Activated gamma-delta T cell treated with Interleukin-2 at 50 U/mL for 16 hours (primary cell): ENCODE results near the gene GPC5.

Source experiments
- DNase-seq: peaks from one replicate; pipeline ENCODE4 v3.0.0-alpha.2; 2020

GPC5 gene

DNA sequence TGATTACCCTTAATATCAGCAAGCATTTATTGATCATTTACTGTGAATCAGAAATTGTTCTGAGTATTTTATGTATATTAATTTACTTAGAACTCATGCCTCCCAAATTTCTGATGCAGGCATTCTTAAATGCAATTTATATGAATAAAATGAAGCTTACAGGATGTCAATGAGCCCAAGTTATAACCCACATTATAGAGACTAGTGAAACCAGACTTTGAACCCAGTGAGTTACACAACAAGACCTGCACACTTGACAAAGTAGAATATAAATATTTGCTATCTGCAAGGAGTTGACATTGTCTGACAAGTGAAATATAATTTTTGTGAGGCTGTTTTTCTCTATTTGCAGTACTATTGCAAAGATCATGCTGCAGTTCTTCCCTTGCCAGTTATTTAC, 656.0 kb downstream of the GPC5 start:
- no peak for DNase-seq

DNA sequence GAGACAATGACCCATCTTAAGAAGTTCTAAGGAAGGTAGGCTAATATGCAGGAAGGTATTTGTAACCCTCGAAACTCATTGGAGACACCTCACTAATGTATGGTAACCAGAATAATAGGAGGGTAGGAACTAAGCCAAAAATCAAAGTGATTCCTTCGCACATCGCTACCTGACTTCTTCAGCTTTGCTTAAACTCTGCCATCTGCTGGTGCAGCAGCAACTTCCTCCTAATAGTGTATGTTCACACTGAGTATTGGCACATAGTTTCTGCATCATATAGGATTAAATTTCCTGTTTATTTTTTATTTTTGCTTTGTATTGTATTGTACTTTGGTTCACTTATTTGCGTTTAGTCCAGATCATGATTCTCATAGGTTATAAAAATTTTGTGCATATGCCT, 676.2 kb downstream of the GPC5 start:
- no peak for DNase-seq

GRCh38 chr13:92097337-92097903, 699.0 kb downstream of the GPC5 start:
- no peak for DNase-seq

- DNase-seq = no peak
These were observed 703.4 kb downstream of the GPC5 start for GRCh38 chr13:92101801-92102200.

DNA sequence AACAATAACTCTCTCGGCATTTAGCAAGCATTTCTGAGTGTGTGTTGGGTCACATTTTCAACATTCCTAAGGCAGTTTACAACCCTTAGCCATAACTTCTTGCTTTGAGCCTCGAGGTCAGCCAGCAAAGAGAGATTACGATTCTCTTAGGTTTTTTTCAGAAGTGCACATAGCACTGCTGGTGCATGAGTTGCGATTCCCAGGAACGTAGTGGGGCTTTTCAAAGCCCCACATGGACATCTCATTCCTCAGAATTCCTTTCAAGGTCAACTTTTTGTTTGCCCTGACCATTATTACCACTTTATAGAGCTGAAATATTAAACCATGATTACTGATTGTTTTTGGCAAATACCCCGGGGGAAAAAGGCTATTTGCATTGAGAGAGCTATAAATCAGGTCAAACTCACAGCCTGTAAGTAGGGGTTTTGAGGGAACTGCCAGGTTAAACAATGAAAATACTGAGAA, 705.3 kb downstream of the GPC5 start:
- DNase-seq = no peak

DNA sequence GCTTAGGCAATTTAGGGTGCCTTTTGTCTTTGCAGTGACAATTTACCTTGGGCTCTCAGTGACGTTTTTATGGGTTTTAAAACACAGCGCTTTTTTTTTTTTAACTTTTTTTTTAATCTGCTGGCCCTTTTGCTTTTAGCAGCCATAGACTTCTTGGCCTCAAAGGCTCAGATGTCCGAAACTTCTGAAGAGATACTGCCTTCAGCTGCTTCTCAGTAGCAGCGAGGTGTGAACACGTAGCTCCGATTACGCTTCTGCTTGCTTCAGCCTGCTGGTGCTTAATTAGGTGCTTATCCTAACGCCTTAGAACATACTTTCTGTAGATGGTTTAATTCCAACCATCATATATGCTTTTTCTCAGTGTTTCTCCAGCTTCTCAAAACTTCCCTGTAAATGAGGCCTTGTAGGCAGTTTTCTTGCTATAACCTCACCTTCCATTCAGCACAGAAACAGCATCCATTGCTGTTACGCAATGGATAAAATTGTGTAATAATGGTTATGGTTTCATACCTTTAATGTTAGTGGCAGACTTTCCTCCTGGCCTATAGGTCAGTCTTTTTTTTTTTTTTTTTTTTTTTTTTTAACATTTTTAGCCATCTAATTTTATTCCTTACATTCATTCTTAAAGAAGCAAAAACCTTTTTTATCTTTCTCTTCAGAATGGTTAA, 723.9 kb downstream of the GPC5 start:
- no peak for DNase-seq

- DNase-seq = no peak
These were observed 728.0 kb downstream of the GPC5 start for GRCh38 chr13:92126399-92126798.

DNA sequence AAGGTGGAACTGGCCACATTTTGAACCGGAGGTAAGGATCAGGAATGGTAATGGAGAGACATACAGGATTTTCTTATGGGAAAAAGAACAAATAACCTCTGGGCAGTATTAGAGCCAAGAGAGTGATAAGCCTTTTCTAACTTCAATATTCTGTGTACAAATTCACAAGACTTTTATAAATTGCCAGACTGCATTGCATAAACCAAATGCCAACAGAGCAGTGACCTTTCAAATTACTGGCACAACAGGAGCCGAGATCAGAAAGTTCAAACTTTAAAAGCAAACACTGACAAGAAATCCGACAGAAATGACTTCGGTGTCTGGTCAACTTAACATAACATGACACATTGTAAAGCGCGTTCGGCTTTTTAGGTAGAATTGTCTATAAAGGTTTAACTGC, 737.1 kb downstream of the GPC5 start:
- no peak for DNase-seq

DNA sequence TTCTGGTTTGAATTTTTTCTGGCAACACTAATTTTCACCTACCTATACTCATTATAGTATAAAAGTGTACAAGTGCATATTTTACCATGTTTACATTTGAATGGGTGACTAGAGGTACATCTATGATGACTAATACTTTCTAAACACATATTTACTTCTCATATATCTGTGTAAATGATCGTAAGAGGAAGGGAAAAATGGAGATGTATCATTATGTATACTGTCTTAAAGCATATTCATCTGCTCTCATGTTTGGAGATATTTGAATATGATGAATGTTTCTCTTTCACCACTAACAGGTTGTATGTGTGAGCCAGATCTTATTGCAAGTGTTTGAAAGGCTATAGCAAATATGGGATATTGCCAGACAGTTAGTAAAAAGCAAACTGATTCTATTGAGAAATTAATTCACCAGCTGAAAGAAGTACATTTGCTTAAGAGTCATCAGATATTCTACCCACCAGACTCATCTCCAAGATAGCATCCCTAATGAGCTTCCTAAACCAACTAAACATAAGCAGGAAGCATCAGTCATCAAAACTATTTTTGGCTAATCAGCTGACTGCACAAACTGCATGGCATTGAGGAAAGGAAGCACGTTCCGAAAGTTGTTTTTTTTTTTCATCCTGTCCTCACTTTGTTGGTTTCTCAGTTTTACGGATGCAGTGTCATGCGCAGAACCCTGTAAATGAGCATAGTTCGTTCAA, 738.2 kb downstream of the GPC5 start:
- no peak for DNase-seq

GRCh38 chr13:92137520-92137919, 739.1 kb downstream of the GPC5 start:
- no peak for DNase-seq

DNA sequence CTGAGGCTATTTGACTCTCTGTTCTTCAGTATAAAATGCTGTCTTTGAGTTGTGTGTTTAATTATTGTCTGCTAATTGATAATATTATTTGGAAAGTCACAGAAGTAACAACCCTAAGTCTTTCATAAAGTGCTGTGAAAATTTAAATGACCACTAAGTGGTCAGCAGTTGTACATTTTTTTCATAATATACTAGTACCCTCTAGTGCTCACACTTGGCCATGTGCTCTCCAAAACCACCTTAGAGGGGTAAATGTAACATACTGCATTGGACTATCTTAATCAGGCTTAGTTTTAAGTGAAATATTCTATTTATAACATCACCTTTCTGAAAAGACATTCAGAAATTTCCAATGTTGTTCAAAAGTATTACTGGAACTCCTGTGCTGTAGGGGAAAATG, 745.3 kb downstream of the GPC5 start:
- DNase-seq = no peak

DNA sequence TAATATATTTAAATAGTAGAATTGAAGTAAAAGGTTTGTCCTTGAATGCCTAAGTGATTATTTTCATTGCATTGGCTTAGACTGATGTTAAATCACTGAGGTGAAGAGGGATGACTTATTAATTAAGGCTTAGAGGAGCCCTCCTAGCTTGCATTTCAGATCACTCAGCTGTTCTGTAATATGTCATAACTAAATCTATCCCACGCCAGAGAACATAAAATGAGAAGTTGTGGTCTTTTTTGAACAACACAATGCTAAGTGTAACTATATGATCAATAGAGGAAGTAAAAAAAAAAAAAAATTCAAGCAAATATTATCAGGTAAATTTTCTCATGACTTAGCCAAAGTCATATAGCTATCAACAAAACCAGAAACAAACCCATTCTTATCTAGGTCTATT, 752.2 kb downstream of the GPC5 start:
- DNase-seq = no peak

DNA sequence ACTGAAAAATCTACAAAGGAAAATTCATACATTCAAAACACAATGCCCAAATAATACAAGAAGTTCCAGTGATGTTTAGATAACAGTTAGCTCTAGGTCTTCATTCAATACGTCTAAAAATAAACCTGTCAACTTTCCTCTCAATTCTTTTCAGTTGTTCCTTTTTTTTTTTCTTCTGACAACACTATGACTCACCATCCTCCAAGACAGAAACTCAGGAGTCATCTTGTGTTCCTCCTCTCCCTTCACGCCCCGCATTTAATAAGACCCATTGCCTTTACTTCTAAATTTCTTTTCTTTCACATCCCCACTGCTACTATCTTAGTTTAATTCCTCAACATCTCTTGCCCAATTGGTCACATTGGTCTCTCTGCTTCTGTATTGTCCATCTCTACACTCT, 759.9 kb downstream of the GPC5 start:
- DNase-seq = no peak

DNA sequence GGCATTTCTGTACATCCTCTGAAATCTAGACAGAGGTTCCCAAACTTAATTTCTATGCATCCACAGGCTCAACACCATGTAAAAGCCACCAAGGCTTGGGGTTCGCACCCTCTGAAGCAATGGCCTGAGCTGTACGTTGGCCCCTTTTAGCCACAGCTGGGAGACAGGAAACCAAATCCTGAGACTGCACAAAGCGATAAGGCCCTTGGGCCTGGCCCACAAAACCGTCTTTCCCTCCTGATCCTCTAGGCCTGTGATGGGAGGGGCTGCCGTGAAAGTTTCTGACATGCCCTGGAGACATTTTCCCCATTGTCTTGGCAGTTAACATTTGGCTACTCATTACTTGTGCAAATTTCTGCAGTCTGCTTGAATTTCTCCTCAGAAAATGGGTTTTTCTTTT, 766.4 kb downstream of the GPC5 start:
- DNase-seq = no peak

DNA sequence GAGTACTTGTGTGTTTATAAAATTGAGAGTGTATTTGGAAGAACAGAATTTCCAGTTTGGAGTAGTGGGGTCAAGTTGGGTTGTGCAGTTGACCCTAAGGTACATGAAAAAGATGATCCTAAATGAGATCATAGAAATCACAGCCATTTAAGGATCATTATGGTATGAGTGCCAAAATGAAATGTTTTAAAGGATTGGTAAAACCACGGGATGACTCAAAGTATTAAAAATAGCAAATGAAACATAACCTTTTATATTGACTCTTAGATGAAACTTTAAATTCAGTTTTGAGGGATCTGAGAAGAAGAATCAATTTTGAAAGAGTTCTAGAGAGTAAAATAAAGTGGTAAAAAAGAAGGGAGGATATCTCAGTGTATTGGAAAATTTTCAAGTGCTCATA, 773.8 kb downstream of the GPC5 start:
- DNase-seq = no peak

- no peak for DNase-seq
These were observed 774.8 kb downstream of the GPC5 start for GRCh38 chr13:92173254-92173653.

GRCh38 chr13:92175330-92175729, 776.9 kb downstream of the GPC5 start:
- no peak for DNase-seq

DNA sequence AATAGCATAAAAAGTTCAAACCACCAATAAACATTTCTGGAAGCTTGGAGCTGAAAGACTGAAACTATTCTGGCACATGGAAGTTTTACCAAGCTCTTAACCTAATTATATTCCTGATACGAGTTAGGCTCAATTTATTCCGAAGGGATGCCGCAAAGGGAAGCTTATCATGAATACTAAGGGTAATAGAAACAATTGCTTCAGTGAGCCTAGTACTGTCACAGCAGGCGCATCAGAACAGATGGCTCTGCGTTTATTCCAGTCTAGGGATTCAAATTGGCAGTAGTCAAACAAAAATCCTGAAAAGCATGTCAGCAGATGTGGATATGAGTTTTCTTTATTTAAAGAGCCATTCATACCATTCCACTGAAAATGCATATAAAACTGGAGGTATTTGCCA, 779.5 kb downstream of the GPC5 start:
- no peak for DNase-seq

- no peak for DNase-seq
These were observed 780.8 kb downstream of the GPC5 start for GRCh38 chr13:92179223-92179622.

DNA sequence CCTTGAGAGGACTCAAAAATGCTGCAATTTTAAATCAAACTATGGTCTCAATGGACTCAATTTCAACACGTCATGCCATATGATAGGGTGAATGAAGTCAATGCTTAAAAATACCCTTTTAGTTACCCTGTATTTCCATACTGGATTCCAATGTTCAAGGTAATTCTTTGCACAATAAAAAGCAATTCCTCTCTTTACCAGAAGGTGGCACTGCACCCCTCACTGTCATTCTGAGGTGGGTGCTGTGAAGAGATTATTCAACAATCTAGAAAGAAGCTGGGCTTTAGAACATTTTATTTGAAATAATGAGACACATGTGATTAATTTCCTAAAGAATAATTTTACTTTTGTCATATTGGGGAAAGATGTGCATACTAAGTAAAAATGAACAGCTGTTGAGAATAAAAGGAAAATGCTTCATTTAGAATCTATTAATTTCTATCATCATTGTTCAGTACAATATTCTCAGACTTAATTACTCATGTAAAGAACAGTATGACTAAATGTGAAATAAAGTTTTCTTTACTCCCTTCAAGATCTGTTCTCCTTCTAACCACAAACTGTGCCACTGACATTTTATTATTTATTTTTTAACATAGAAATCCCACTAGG, 789.1 kb downstream of the GPC5 start:
- DNase-seq = no peak

DNA sequence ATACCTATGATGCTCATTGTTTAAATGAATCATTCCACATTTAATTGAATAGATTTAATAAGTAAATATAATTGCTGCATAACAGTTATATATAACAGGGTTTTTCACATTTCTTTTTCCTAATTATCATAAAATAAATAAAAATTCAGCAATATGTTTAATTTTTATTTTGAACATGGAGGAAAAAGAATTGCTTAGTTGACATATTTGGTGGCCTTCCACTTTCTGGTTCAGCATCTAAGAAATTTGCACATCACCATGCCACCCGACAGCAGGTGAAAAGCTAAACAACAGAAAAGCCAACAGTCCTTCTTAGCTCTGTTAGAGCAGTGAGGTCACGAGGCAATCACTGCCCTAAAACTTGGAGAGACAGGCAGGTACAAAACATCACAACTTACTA, 790.2 kb downstream of the GPC5 start:
- no peak for DNase-seq

- DNase-seq = no peak
These were observed 798.3 kb downstream of the GPC5 start for GRCh38 chr13:92196591-92197256.

DNA sequence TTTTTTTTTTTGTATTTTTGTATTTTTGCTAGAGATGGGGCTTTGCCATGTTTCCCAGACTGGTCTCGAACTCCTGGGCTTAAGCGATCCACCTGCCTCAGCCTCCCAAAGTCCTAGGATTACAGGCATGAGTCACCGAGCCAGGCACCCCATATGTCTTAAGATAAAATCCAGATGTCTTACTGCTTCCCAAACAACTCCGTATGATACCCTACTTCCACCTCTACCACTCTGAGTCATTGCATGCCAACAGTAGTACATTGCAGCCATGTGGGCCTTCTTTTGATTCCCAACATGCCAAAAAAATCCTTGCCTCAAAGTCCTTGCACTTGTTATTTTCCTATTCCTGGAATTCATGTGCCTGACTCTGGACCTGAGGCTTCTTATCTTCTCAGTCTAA, 799.2 kb downstream of the GPC5 start:
- DNase-seq = no peak

DNA sequence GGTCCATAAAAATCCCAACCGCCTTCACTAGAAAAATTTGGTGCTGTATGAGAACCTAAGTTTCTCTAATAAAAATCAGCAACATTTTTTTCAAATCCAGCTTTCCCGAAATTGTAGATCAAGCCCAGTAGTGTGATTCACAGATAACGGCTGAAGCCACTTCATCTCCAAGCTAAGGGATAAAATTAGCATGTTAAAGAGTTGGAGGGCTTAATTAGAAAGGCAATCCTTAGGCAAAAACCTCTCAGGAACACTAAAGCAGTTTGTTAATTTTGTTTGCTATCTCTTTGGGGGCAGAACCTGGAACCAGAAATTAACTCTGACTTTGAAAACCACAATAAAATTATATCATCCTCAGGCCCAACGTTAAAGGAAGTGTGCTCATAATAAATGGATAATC, 820.2 kb downstream of the GPC5 start:
- DNase-seq = no peak
